GM21381 (cell line): ENCODE measurements around the gene TCP11L1.
A peak's percentile ranks its signal among the peaks of the same experiment; 100 is the strongest.

ENCODE experiments used
- ATAC-seq: cut with Tn5 transposase; IDR thresholded peaks from one replicate; pipeline ENCODE4 v1.9.1; 2021; ENCODE audit warnings: mild to moderate bottlenecking, moderate library complexity; ENCODE audit not compliant: unreplicated experiment

Gene TCP11L1, protein sequence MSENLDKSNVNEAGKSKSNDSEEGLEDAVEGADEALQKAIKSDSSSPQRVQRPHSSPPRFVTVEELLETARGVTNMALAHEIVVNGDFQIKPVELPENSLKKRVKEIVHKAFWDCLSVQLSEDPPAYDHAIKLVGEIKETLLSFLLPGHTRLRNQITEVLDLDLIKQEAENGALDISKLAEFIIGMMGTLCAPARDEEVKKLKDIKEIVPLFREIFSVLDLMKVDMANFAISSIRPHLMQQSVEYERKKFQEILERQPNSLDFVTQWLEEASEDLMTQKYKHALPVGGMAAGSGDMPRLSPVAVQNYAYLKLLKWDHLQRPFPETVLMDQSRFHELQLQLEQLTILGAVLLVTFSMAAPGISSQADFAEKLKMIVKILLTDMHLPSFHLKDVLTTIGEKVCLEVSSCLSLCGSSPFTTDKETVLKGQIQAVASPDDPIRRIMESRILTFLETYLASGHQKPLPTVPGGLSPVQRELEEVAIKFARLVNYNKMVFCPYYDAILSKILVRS

DNA sequence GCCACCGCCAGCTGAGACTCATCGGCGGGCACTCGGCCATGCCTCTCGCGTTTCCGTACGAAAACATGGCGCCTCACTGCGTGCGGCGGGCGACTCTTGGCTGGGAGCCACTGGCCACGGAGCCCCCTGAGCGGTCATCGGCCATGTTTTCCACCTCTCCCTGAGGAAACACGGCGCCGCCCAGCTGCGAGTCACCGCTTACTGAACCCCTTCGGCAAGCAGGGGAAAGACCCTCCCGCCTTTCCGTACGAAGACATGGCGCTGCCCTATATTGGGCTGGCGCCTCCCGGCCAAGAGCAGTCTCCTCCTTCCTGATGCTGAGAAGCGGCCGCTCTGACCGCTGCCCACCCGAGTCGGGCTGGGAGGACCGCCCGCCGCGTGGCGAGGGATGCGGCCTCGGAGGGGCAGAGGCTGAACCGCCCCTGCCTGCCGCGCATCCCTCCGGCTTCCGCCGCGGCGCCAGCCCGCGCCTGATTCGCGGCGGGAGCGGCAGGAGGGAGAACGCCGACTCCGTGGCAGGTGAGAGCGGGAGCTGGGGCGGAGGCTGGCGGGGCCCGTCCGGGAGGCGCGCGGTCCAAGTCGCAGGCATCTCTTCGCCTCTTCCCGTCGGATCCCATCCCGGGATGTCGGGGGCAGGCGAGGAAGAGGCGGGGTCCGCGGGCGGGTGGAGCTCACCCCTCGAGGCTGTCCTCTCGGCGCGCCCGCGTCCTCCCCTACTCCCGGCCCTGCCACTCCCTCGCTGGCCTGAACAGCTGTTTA, at the start of gene TCP11L1:
TSS of gene TCP11L1 (plus strand) at position 299 of the 759 bp plus-strand sequence. CDS start 4,202 bp downstream, outside the sequence.
- ATAC-seq = peak; percentile 77

DNA sequence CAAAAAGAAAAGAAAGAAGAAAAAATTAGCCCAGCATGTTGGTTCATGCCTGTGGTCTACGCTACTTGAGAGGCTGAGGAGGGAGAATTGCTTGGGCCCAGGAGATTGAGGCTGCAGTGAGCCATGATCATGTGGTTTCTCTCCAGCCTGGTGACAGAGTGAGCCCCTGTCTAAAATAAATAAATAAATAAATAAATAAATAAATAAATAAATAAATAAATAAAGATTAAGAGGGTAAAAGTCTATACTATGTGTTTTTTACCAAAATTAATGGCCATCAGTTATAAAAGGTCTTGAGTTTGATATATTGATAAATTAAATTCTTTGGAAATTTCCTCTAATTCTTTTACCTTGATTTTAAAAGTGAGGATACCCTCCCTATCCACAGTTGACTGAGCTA, 48.9 kb upstream of the TCP11L1 start:
- ATAC-seq = no peak

DNA sequence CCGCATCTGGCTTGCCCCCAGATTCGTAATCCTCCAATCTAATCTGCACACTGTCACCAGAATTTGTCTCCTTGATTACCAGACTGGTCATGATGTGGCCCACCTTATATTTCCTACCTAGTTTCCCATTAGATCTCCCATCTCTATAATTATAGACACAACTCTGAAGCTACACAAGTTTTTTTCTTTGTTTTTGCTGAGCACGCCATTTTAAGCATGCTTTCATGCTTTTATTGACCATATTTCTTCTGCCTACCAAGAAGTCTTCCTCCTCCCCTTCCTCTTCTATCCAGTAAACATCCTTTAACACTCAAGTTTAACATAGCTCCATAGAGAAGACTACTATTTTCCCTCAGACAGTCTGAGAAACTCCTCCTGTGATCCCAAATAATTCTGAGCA, 47.9 kb upstream of the TCP11L1 start:
- no peak for ATAC-seq

DNA sequence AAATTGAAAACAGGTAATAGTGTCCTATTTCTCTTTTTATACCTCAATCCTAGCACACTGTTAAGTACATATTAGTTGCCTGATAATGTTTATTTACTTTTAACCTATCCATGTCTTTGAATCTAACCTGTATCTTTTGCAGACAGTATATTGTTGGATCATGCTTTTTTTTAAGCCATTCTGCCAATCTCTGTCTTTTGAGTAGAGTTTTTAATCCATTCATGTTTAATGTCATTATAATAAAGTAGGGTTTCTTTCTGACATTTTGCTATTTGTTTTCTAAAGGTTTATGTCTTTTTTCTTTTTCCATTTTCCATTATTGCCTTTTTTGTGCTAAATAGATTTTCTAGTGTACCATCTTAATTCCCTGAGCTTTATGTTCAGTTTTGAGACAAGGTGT, 47.5 kb upstream of the TCP11L1 start:
- no peak for ATAC-seq

DNA sequence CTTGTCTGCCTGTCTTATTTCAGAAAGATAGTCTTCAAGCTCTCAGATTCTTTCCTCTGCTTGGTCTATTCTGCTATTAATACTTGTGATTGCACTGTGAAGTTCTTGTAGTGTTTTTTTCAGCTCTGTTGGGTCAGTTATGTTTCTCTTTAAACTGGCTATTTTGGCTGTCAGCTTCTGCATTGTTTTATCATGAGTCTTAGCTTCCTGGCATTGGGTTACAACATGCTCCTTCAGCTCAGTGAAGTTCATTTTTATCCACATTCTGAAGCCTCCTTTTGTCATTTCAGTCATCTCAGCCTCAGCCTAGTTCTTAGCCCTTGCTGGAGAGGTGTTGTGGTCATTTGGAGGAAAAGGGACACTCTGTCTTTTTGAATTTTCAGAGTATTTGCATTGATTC, 39.2 kb upstream of the TCP11L1 start:
- no peak for ATAC-seq

GRCh38 chr11:33001281-33001680, 38.1 kb upstream of the TCP11L1 start:
- ATAC-seq = no peak

DNA sequence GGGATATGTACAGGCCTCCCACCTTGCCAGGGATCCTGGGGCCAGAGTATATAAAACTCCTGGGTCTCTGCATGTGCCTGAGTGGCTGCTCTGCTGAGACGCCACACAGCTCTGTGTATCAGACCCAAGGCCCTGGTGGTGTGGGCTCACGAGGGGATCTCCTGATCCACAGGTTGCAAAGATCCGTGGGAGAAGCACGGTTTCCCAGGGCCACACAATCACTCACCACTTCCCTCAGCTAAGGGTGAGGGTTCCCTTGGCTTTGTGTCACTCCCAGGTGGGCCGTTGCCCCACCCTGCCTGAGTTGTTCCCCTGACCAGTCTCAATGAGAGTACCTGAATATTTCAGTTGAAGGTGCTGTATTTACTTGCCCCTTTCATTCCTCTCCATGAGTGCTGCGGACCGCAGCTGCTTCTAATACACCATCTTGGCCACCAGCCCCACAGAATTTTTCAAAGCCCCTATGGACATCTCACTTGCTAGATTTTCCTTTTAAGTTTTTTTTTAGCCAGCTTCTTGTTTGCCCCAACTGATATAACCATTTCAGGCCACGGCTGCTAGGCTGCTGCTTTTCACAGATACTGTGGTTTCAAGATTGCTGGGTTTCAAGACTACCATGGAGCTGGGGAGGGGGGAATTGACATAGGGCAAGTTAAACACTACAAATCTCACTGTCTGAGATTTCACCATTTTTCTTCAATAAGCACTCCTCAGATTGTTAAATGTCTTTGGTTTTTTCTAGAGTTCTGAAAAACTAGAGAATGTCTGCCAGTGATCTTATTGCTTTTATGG, 37.4 kb upstream of the TCP11L1 start:
- no peak for ATAC-seq

DNA sequence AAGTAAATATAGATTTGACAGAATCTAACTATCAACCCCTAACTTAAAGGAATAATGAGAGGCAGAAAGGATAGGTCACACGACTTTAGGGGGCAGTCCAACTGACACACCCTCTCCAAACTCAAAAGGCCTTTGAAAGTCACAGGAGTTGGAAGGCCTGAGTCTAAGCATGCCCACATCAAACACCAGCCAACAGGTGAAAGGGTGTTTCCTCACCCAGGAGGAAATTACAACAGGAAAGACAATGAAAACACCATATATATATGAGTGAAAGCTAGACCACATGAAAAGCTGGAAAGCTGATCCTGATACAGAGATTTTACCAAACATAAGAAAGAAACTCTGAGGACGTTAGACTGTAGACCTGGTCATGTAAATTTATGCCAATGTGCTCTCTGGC, 34.2 kb upstream of the TCP11L1 start:
- no peak for ATAC-seq

GRCh38 chr11:33006010-33006409, 33.4 kb upstream of the TCP11L1 start:
- no peak for ATAC-seq

DNA sequence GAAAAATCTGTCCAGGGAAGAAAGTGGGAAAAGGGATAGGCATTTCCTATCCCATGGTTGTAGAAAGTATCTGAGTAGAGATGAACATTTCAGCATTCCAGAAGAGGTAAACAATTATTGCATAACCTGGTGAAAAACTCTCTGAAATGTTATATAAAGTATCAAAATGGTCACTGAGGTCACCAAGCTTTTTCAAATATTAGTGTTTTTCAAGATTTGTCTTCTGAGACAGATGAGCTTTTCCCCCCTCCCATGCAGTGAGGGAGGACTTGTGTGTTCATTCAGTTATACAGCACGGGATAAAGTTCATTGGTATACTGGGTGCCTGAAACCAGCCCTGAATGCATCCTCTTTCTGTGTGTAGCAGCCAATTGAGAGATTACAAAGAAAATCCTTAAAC, 25.6 kb upstream of the TCP11L1 start:
- ATAC-seq = no peak

DNA sequence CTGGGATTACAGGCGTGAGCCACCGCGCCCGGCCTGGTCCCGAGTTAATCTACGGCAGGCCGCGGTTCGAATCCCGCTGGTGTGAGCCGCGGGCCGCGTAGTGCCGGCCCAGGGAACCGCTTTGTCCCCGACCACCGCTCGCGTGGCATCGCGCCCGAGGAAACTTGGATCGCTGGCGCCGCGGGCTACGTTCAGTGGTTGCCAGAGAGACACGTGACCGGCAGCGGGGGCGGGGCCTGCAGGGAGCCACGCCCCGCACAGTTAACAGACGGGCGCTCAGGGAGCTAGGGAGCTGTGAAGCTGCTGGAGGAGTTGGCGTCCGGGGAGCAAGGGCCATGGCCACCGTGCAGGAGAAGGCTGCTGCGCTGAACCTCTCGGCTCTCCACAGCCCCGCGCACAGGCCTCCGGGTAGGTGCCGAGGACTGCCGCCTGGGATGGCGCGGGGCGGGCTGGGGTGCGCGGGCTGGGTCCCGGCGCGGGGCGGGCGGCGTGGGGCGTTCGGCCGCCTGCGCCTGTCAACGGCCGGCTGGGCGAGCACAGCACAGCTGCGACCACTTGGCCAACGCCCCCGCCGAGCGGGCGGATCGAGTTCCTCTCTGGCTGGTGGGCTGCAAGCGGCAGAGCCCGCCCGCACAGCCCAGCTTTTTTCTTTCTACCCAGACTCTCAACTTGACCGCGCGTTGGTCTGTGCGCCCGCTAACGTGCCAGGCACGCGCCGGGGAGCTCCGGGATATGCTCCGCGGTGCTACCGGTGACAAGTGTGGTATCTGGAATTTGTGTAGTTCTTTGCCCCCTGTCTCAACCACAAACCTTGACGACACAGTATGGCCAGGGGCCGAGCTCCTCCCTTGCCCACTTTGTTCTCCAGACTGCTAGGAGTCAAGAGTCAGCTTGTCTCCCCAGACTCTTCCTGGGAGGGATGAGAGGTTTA, 23.5 kb upstream of the TCP11L1 start, which contains the start of gene DEPDC7:
TSS of gene DEPDC7 (plus strand) at position 258 of the 931 bp plus-strand sequence. CDS start at position 336, 78 bp downstream.
- peak; percentile 65 for ATAC-seq

- no peak for ATAC-seq
Measured at GRCh38 chr11:33016654-33017053, 22.7 kb upstream of the TCP11L1 start.

GRCh38 chr11:33017478-33017877, 21.9 kb upstream of the TCP11L1 start:
- ATAC-seq = no peak

DNA sequence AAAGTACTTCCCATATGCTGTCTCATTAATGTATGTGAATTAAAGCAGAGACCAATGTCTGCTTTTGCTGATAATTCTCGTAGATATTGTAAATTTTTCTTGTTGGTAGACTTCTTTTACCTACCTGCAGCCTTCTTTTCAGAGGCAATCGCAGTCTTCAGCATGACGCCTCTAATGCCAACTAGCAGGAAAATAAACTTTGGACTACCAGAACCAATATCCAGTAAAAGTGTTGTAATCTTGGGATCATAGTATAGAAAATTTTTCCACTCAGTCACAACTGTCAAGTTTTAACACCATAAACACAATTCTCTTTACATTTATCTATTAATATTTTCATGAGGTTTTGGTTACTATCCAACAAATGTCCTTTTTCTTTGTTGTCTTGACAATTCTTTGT, 21.4 kb upstream of the TCP11L1 start:
- no peak for ATAC-seq

DNA sequence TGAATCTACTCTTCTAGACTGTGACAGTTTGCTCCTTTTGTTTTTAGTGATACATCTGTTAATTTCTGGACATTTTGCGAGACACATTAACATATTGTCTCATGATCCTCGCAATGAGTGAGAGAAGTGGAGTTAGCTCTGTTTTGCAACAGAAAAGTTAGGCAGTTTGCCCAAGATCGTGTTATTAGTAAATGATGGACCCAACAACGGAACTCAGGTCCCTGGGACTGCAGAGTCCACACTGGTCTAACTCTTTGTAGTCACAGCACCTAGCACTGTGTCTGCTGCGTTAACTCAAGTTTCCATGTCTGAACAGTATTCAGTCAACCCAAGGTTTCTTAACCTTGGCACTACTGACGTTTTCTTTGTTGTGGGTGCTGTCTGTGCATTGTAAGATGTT, 20.5 kb upstream of the TCP11L1 start:
- ATAC-seq = no peak

DNA sequence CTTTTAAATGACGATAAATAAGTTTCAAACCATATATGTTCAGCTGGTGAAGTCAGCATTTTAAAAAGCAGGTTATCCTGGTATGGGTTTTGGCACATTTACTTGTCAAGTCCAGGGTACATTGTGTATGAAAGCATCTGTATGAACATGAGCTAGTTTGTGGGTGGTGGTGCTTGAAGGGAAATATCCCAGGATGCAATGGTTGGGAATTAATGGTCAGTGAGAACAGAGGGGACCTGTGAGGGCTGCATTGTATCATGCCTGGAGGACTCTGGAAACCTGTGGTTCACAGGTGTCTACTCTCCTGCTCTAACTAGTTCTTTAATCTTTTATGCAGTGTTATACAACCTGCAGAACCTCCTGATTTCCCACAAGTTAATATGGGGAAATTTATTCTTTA, 17.9 kb upstream of the TCP11L1 start:
- no peak for ATAC-seq

DNA sequence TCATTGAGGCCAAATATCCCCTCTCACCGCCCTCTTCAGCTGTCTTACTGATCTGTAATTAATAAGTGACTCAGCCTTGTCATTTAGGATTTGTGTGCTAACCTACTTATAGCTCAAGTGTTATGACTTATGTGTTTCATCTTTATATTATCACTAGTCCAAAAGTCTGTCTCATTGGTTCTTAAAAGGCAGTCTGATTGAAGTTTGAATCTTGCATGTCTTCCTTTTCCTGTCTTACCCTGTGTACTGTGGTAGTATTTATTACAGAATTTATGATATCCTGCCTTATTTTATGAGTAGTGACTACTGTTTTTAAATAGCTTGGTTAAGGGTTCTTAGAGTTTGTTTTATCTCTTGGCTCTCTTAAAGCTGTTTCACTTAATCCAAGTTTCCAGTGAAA, 17.4 kb upstream of the TCP11L1 start:
- no peak for ATAC-seq

GRCh38 chr11:33025339-33025722, 14.0 kb upstream of the TCP11L1 start:
- ATAC-seq = no peak

DNA sequence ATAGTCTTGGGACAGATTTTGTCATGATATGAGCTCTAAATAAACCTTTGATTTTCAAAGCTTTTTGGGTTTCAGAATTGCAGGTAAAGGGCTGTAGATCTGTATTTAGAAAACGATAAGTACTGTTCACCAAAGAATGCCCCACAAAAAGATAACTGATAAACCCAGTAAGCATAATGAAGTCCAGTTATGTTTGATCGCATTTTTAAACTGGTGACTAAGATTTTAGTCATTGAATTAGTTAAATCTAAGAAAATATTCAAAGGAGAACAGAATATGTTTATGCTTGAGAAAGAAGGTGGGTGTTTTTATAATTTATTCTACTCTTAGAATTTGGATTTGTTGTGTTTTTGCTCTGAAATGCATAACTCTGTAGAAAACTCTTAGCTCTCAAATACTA, 12.1 kb upstream of the TCP11L1 start:
- no peak for ATAC-seq
